Endothelial cell of umbilical vein (primary cell): ENCODE data around the gene JMJD6.

Experiments used
- POLR2A ChIP-seq: IDR thresholded peaks from 2 replicates; pipeline ENCODE4 v1.6.1; 2012; ENCODE audit warnings: low read depth, mild to moderate bottlenecking, control low read depth, low read length
- POLR2AphosphoS5 ChIP-seq: IDR thresholded peaks from 2 replicates; pipeline ENCODE4 v1.6.1; 2012; ENCODE audit warnings: low read depth, mild to moderate bottlenecking, control low read depth, low read length, moderate library complexity; ENCODE audit not compliant: insufficient read depth
- TF ChIP-seq, protein P1 (sequence below): IDR thresholded peaks from 2 replicates; pipeline ENCODE4 v1.6.1; 2011; ENCODE audit not compliant: insufficient read depth, insufficient read length

DNA sequence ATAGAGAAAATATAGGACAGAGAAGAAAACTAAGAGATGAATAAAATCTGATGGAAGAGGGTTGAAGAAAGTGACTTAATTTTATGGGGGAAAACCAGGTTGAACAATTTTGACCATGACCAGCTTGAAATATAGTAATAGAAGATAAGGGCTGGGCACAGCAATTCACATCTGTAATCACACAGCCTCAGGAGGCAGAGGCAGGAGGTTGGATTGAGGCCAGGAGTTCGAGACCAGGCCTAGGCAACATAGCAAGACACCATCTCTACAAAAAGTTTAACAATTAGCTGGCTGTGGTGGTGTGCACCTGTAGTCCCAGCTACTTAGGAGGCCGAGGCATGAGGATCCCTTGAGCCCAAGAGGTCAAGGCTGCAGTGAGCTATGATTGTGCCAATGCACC is 24.3 kb downstream of the JMJD6 start:
- TF ChIP-seq, protein P1, sequence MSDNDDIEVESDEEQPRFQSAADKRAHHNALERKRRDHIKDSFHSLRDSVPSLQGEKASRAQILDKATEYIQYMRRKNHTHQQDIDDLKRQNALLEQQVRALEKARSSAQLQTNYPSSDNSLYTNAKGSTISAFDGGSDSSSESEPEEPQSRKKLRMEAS, result no peak
- no peak for TF ChIP-seq POLR2AphosphoS5
- TF ChIP-seq POLR2A, result no peak
